ENCODE data around the gene AGBL4. TPM values are rescaled to one million over a fixed set of nuclear protein-coding genes. Genes with fewer than 3 reads are reported as not detected.

The AGBL4 gene
- total RNA-seq, 5 donors from 2014 or later (not counting 1 experiment from before 2014, with no cell fraction given), result 0.58 TPM; not detected in 4

DNA sequence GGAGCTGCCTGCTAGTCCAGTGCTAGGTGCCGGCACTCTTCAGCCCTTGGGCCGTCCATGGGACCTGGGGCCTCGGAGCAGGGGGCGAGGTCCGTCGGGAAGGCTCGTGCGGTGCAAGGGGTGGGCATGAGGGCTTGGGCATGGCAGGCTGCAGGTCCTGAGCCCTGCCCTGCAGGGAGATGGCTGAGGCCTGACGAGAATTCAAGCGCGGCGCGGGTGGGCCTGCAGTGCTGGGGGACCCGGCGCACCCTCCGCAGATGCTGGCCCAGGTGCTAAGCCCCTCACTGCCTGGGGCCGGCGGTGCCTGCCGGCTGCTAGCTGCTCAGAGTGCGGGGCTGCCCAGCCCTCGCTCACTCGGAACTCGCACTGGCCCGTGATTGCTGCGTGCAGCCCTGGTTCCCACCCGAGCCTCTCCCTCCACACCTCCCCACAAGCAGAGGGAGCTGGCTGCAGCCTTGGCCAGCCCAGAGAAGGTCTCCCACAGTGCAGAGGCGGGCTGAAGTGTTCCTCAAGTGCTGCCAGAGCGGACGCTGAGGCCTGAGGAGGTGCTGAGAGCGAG, 467.0 kb downstream of the AGBL4 start:
- 93% methylated on average over 20 of the region's 30 CpGs for WGBS (ENCODE audit: insufficient coverage)
- Histone ChIP-seq H3K9me3 (no peaks in the 10 kb centered on the region), H3K27ac (ENCODE audit: low read length) (no peak overlapping the region), H3K4me1 (ENCODE audit: control insufficient read depth in 1 of 2, extremely low read depth in 1 of 2, insufficient read depth in 2 of 2, low read length in 2 of 2) (no peaks in the 10 kb centered on the region), H3K27me3 (replicated peaks in 1 of 2; ENCODE audit: control insufficient read depth in 2 of 2, extremely low read depth in 1 of 2, insufficient read depth in 2 of 2, low read length in 1 of 2) (peaks cover 0 to 2% of the 10 kb centered on the region in 2 experiments), H3K36me3 (ENCODE audit: control insufficient read depth in 2 of 2, extremely low read depth in 1 of 2, insufficient read depth in 1 of 2, low read length in 1 of 2) (no peaks in the 10 kb centered on the region), H3K4me3 (ENCODE audit: control insufficient read depth in 1 of 2, extremely low read depth in 1 of 2, low read length in 1 of 2) (no peak overlapping the region)
- ChIA-PET CTCF (no interaction called here), POLR2A (no interaction called here)
- no peaks in the 10 kb centered on the region for H3K27me3 Mint-ChIP-seq
- no peaks in the 10 kb centered on the region for H3K36me3 Mint-ChIP-seq
- H3K27ac Mint-ChIP-seq, result no peak overlapping the region
- ATAC-seq (replicated peaks in 1 of 4) (no peak), DNase-seq (no peak)
- H3K4me1 Mint-ChIP-seq, result no peaks in the 10 kb centered on the region
- H3K9me3 Mint-ChIP-seq, result peaks cover 5 to 19% (median 7%) of the 10 kb centered on the region in 3 donors
- no peak overlapping the region for H3K4me3 Mint-ChIP-seq

DNA sequence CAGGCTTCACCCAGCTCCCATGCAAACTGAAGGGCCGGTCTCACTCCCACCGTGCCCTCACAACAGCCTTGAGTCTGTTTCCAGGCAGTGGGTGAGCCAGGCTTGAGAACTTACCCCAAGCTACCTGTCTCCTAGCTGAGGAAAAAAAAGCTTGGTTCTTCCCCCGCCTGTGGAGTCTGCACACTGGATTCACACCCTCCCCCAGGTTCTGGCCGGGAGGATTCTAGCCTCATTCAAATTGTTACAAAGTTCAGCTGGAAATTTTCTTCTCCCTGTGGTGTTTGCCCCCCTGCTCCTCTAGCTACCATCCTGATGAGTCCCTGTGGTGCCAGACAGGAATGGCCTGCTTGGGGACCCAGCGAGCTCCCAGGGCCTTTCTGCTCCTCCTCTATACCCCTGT, 471.7 kb downstream of the AGBL4 start:
- H3K9me3 ChIP-seq, result no peaks in the 10 kb centered on the region
- no peak overlapping the region for H3K4me3 ChIP-seq (ENCODE audit: control insufficient read depth in 1 of 2, extremely low read depth in 1 of 2, low read length in 1 of 2)
- ATAC-seq (replicated peaks in 1 of 4) (no peak), DNase-seq (no peak)
- ChIA-PET CTCF (no interaction called here), POLR2A (no interaction called here)
- H3K4me1 ChIP-seq (ENCODE audit: control insufficient read depth in 1 of 2, extremely low read depth in 1 of 2, insufficient read depth in 2 of 2, low read length in 2 of 2), result no peaks in the 10 kb centered on the region
- H3K4me1 Mint-ChIP-seq, result no peaks in the 10 kb centered on the region
- no peak overlapping the region for H3K4me3 Mint-ChIP-seq
- no peak overlapping the region for H3K27ac ChIP-seq (ENCODE audit: low read length)
- H3K36me3 ChIP-seq (ENCODE audit: control insufficient read depth in 2 of 2, extremely low read depth in 1 of 2, insufficient read depth in 1 of 2, low read length in 1 of 2), result no peaks in the 10 kb centered on the region
- 100% methylated on average over 2 of the region's 5 CpGs for WGBS (ENCODE audit: insufficient coverage)
- peaks cover 0 to 2% of the 10 kb centered on the region in 2 experiments for H3K27me3 ChIP-seq (replicated peaks in 1 of 2; ENCODE audit: control insufficient read depth in 2 of 2, extremely low read depth in 1 of 2, insufficient read depth in 2 of 2, low read length in 1 of 2)
- peaks cover 0 to 2% of the 10 kb centered on the region in 2 donors for H3K27me3 Mint-ChIP-seq
- H3K9me3 Mint-ChIP-seq, result peaks cover 8 to 27% (median 8%) of the 10 kb centered on the region in 3 donors
- H3K27ac Mint-ChIP-seq, result no peak overlapping the region
- H3K36me3 Mint-ChIP-seq, result no peaks in the 10 kb centered on the region

DNA sequence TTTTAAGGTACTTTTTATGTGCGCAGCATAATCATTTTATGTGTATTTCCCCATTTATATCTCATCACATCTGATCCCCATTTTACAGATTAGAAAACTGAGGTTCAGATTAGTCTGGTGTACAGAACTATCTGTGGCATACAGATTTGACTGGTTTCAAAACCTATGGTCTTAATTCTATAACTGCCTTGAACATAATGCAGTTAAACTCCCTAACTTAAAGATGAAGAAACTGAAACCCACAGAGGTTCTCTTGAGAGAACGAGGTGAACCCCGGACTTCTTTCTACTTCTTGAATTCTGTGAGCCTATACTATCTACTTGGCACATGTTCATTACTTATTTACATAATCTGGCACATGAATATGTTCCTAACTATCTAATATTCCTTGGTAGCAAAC, 479.1 kb downstream of the AGBL4 start:
- H3K9me3 ChIP-seq, result no peaks in the 10 kb centered on the region
- no peak overlapping the region for H3K27ac ChIP-seq (ENCODE audit: low read length)
- no peaks in the 10 kb centered on the region for H3K27me3 ChIP-seq (replicated peaks in 1 of 2; ENCODE audit: control insufficient read depth in 2 of 2, extremely low read depth in 1 of 2, insufficient read depth in 2 of 2, low read length in 1 of 2)
- DNase-seq, result no peak
- no peaks in the 10 kb centered on the region for H3K4me1 ChIP-seq (ENCODE audit: control insufficient read depth in 1 of 2, extremely low read depth in 1 of 2, insufficient read depth in 2 of 2, low read length in 2 of 2)
- no peaks in the 10 kb centered on the region for H3K36me3 Mint-ChIP-seq
- no peaks in the 10 kb centered on the region for H3K36me3 ChIP-seq (ENCODE audit: control insufficient read depth in 2 of 2, extremely low read depth in 1 of 2, insufficient read depth in 1 of 2, low read length in 1 of 2)
- ChIA-PET POLR2A (no interaction called here), CTCF (no interaction called here)
- H3K4me1 Mint-ChIP-seq, result no peaks in the 10 kb centered on the region
- 62% methylated on average over 2 of the region's 3 CpGs for WGBS (ENCODE audit: insufficient coverage)
- H3K27me3 Mint-ChIP-seq, result no peaks in the 10 kb centered on the region
- no peak overlapping the region for H3K4me3 ChIP-seq (ENCODE audit: control insufficient read depth in 1 of 2, extremely low read depth in 1 of 2, low read length in 1 of 2)
- H3K4me3 Mint-ChIP-seq, result no peak overlapping the region
- no peak overlapping the region for H3K27ac Mint-ChIP-seq
- no peak for ATAC-seq (replicated peaks in 1 of 4)
- H3K9me3 Mint-ChIP-seq, result peaks cover 16 to 24% (median 19%) of the 10 kb centered on the region in 3 donors

DNA sequence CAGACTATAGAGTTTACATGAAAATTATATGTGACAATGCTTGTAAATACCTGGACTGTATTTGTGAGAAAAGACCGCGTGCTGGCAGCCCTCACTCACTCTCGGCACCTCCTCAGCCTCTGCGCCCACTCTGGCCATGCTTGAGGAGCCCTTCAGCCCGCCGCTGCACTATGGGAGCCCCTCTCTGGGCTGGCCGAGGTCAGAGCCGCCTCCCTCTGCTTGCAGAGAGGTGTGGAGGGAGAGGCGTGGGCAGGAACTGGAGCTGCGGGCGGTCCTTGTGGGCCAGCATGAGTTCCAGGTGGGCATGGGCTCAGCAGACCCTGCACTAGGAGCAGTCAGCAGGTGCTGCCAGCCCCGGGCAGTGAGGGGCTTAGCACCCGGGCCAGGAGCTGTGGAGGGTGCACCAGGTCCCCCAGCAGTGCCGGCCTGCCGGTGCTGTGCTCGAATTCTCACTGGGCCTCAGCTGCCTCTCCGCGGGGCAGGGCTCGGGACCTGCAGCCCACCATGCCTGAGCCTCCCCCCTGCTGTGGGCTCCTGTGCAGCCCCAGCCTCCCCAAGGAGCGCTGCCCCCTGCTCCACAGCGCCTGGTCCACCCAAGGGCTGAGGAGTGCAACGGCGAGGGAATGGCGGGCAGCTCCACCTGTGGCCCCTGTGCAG, 482.5 kb downstream of the AGBL4 start:
- Mint-ChIP-seq H3K9me3 (peaks cover 3 to 23% (median 14%) of the 10 kb centered on the region in 3 donors), H3K27me3 (no peaks in the 10 kb centered on the region), H3K27ac (no peak overlapping the region), H3K36me3 (no peaks in the 10 kb centered on the region), H3K4me3 (no peak overlapping the region), H3K4me1 (no peaks in the 10 kb centered on the region)
- ChIA-PET CTCF (no interaction called here), POLR2A (no interaction called here)
- no peaks in the 10 kb centered on the region for H3K9me3 ChIP-seq
- WGBS (ENCODE audit: insufficient coverage), result 92% methylated on average over 19 of the region's 24 CpGs
- no peak overlapping the region for H3K27ac ChIP-seq (ENCODE audit: low read length)
- H3K4me1 ChIP-seq (ENCODE audit: control insufficient read depth in 1 of 2, extremely low read depth in 1 of 2, insufficient read depth in 2 of 2, low read length in 2 of 2), result no peaks in the 10 kb centered on the region
- H3K4me3 ChIP-seq (ENCODE audit: control insufficient read depth in 1 of 2, extremely low read depth in 1 of 2, low read length in 1 of 2), result no peak overlapping the region
- H3K27me3 ChIP-seq (replicated peaks in 1 of 2; ENCODE audit: control insufficient read depth in 2 of 2, extremely low read depth in 1 of 2, insufficient read depth in 2 of 2, low read length in 1 of 2), result no peaks in the 10 kb centered on the region
- DNase-seq, result no peak
- H3K36me3 ChIP-seq (ENCODE audit: control insufficient read depth in 2 of 2, extremely low read depth in 1 of 2, insufficient read depth in 1 of 2, low read length in 1 of 2), result no peaks in the 10 kb centered on the region
- no peak for ATAC-seq (replicated peaks in 1 of 4)

DNA sequence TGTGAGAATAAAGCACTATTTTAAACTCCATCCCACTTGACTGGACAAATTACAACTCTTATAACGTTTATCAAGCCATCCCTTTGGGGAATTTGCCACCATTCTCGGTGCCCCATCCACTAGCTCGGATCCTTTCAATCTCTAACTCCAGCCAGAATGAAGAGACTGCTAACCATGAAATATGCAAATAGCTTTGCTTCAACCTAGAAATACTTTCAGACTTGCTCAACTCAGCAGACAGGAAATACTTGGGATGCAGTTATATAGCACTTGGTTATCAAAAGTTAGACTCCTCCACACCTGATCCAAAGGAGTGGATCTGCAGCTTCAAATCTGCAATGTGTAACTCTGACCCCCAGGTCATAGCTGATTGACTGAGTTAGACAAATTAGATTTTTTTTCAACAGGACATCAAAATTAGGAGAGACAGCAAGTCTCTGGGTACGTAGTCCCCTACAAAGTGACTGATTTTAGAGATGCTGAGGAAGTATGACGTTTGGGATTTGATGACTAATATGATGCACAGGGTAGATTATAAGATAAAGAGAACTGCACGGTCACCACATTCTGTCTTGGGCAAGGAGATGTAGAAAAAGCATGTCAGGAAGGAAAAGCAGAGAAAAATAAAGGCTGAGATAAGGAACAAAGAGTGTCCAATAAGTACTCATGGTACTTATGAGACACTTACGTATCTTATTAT, 496.0 kb downstream of the AGBL4 start:
- Mint-ChIP-seq H3K4me3 (no peak overlapping the region), H3K27me3 (no peaks in the 10 kb centered on the region), H3K9me3 (no peaks in the 10 kb centered on the region), H3K27ac (no peak overlapping the region), H3K4me1 (no peaks in the 10 kb centered on the region), H3K36me3 (no peaks in the 10 kb centered on the region)
- Histone ChIP-seq H3K27me3 (replicated peaks in 1 of 2; ENCODE audit: control insufficient read depth in 2 of 2, extremely low read depth in 1 of 2, insufficient read depth in 2 of 2, low read length in 1 of 2) (no peaks in the 10 kb centered on the region), H3K4me3 (ENCODE audit: control insufficient read depth in 1 of 2, extremely low read depth in 1 of 2, low read length in 1 of 2) (no peak overlapping the region), H3K27ac (ENCODE audit: low read length) (no peak overlapping the region), H3K36me3 (ENCODE audit: control insufficient read depth in 2 of 2, extremely low read depth in 1 of 2, insufficient read depth in 1 of 2, low read length in 1 of 2) (no peaks in the 10 kb centered on the region), H3K4me1 (ENCODE audit: control insufficient read depth in 1 of 2, extremely low read depth in 1 of 2, insufficient read depth in 2 of 2, low read length in 2 of 2) (no peaks in the 10 kb centered on the region), H3K9me3 (no peaks in the 10 kb centered on the region)
- ChIA-PET CTCF (no interaction called here), POLR2A (no interaction called here)
- DNase-seq, result no peak
- ATAC-seq (replicated peaks in 1 of 4), result no peak
- 53% methylated on average over 4 of the region's 7 CpGs for WGBS (ENCODE audit: insufficient coverage)

DNA sequence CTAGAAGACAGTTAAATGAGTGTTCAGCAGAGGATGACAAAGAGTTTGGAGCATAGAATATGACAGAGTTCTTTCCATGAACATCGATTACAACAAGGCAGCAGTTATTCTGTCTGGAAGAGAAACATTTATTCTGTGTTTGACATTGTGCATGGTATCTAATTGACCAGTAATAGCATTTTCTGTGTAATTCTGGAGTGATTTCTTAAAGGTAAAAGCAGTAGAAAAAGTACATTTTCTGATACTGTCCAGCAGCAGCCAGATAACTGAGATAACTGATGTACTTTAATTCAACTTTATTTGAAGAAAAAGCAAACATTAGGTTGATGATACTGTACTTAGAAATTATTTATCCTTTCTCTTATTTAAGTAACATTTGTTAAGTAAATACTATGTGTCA, 497.1 kb downstream of the AGBL4 start:
- Histone ChIP-seq H3K36me3 (ENCODE audit: control insufficient read depth in 2 of 2, extremely low read depth in 1 of 2, insufficient read depth in 1 of 2, low read length in 1 of 2) (no peaks in the 10 kb centered on the region), H3K27me3 (replicated peaks in 1 of 2; ENCODE audit: control insufficient read depth in 2 of 2, extremely low read depth in 1 of 2, insufficient read depth in 2 of 2, low read length in 1 of 2) (no peaks in the 10 kb centered on the region), H3K27ac (ENCODE audit: low read length) (no peak overlapping the region), H3K4me3 (ENCODE audit: control insufficient read depth in 1 of 2, extremely low read depth in 1 of 2, low read length in 1 of 2) (no peak overlapping the region), H3K9me3 (no peaks in the 10 kb centered on the region), H3K4me1 (ENCODE audit: control insufficient read depth in 1 of 2, extremely low read depth in 1 of 2, insufficient read depth in 2 of 2, low read length in 2 of 2) (no peaks in the 10 kb centered on the region)
- ATAC-seq (replicated peaks in 1 of 4) (no peak), DNase-seq (no peak)
- Mint-ChIP-seq H3K4me3 (no peak overlapping the region), H3K27me3 (no peaks in the 10 kb centered on the region), H3K9me3 (no peaks in the 10 kb centered on the region), H3K4me1 (no peaks in the 10 kb centered on the region), H3K27ac (no peak overlapping the region), H3K36me3 (no peaks in the 10 kb centered on the region)
- POLR2A ChIA-PET, result no interaction called here
- 86% methylated on average over 1 of the region's 1 CpG for WGBS (ENCODE audit: insufficient coverage)
- CTCF ChIA-PET, result no interaction called here
